ENCODE measurements around the gene PRKG1.

DNA sequence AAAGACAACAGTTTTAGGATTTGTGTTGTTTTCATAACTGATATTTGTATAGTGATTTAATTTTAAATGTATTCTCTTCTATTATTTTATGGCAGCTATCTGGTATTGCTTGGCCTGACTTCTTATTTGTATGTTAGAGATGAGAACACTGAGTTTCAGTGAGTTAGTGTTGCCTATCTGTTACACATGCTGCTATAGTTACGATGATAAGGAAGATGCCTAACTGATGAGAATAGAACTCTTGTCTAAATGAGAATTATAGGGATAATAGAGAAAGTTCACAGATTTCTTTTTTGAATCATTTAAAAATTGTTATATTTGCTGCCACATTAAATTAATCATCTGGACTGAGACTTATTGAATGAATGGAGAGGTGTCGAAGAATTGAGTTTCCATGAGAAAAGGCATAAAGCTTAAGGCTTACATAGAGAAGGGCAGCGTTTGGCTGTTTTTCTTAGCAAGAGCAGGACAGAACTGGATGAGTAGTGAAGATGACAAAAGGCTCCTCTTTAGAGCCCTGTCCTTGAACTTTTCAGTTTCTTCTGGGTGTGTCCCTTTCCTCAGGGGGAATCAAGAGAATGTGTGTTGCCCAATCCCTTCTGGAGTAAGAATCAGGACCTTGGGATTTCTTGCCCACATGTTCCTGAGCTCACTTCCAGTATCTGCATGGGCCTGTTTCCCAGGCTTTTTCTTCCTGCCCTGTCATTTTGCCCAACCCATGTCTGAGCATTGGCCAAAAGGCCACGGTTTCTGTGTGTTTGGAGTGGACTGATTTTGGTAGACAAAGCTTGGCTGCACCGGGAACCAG is 820.7 kb downstream of the PRKG1 start:
- TF ChIP-seq TAF1 (IDR thresholded peaks at IDR 0.05; ENCODE audit: low read depth, low read length), result no peak
- TF ChIP-seq, protein P1, sequence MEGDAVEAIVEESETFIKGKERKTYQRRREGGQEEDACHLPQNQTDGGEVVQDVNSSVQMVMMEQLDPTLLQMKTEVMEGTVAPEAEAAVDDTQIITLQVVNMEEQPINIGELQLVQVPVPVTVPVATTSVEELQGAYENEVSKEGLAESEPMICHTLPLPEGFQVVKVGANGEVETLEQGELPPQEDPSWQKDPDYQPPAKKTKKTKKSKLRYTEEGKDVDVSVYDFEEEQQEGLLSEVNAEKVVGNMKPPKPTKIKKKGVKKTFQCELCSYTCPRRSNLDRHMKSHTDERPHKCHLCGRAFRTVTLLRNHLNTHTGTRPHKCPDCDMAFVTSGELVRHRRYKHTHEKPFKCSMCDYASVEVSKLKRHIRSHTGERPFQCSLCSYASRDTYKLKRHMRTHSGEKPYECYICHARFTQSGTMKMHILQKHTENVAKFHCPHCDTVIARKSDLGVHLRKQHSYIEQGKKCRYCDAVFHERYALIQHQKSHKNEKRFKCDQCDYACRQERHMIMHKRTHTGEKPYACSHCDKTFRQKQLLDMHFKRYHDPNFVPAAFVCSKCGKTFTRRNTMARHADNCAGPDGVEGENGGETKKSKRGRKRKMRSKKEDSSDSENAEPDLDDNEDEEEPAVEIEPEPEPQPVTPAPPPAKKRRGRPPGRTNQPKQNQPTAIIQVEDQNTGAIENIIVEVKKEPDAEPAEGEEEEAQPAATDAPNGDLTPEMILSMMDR (IDR thresholded peaks at IDR 0.05; ENCODE audit: control extremely low read depth in 1 of 3, insufficient read depth in 1 of 3, low read depth in 1 of 3, low read length in 3 of 3), result no peak
- no peak for TF ChIP-seq BRCA1 (IDR thresholded peaks at IDR 0.05; ENCODE audit: low read depth, low read length)
- TF ChIP-seq POLR2AphosphoS5 (IDR thresholded peaks at IDR 0.05; ENCODE audit: low read depth, low read length), result no peak
- no peak for TF ChIP-seq EGR1 (IDR thresholded peaks at IDR 0.05; ENCODE audit: borderline replicate concordance, low read depth, low read length)
- no peak for TF ChIP-seq CTBP2 (IDR thresholded peaks at IDR 0.05; ENCODE audit: borderline replicate concordance, insufficient read depth, insufficient read length, low read length)
- TF ChIP-seq RXRA (IDR thresholded peaks at IDR 0.05; ENCODE audit: insufficient read depth, low read depth, low read length), result no peak
- no peak for TF ChIP-seq RNF2 (IDR thresholded peaks at IDR 0.05; ENCODE audit: borderline replicate concordance, low read depth, low read length, missing control alignments, poor library complexity, severe bottlenecking)
- no peak for TF ChIP-seq JUND (IDR thresholded peaks at IDR 0.05; ENCODE audit: low read length)

All from H1 (cell line).